HCT116 (cell line): ENCODE measurements around the gene FMOD. TPM values are rescaled to one million over a fixed set of nuclear protein-coding genes. Genes with fewer than 3 reads are reported as not detected.
A peak's percentile ranks its signal among the peaks of the same experiment; 100 is the strongest.

ENCODE experiments used
- ATAC-seq: fragments of 200-7000 bp; cut with Tn5 transposase; 2 replicates; pipeline ENCODE4 v1.9.1; 2020; ENCODE audit warnings: mild to moderate bottlenecking, moderate library complexity
- BruUV-seq: library from RNA; stranded (reverse); fragments of 400-500 nt; replicated peaks from 2 replicates; lab custom pipeline; 2021; lab: Mats Ljungman, UMichigan
- CTCF ChIA-PET: fragments of 300-600 bp; sonication (Branson Sonifier 250); formaldehyde crosslinking; loops from one replicate; lab custom pipeline; 2021; ENCODE audit warnings: antibody characterized with exemption; lab: Charles Lee
- POLR2A ChIA-PET: fragments of 300-600, 350-600 bp; sonication (Branson Sonifier 250); formaldehyde crosslinking; loops from one replicate; lab custom pipeline; 2021; ENCODE audit warnings: antibody characterized with exemption; lab: Charles Lee
- RAD21 ChIA-PET, 2 experiments: fragments of 300-600 bp; sonication (Branson Sonifier 250); formaldehyde crosslinking; loops; one replicate each; lab custom pipeline; 2023; ENCODE audit warnings: low total read pairs in 2 of 2; ENCODE audit not compliant: uncharacterized antibody in 2 of 2, unreplicated experiment in 2 of 2, low non-redundant PET in 1 of 2; lab: Charles Lee
- DNase-seq: peaks from one replicate; pipeline ENCODE4 v3.0.0-alpha.2; 2010; ENCODE audit warnings: low read depth, low spot score
- H2AFZ ChIP-seq: fragments of 200-600 bp; shearing (Covaris generic), sonication (generic); 2 replicates; pipeline ENCODE4 v1.6.1; 2017; ENCODE audit warnings: low read depth, mixed run types, mixed read lengths, antibody characterized with exemption, low read length; ENCODE audit not compliant: poor library complexity, severe bottlenecking
- H3K27ac ChIP-seq: 2 replicates; pipeline ENCODE4 v1.5.1; 2012; ENCODE audit warnings: low read depth, low read length
- H3K27me3 ChIP-seq: fragments of 200-600 bp; sonication (generic); 2 replicates; pipeline ENCODE4 v1.6.1; 2016; ENCODE audit warnings: mixed run types, low read length, mixed read lengths; ENCODE audit not compliant: insufficient read depth
- H3K36me3 ChIP-seq, 2 experiments: fragments of 200-500 bp in 1 of 2; fragments of 200-600 bp in 1 of 2; sonication (Bioruptor generic) in 1 of 2; sonication (generic) in 1 of 2; 2 replicates each; pipeline versions ENCODE4 v1.5.1 to v1.6.1; 2014 to 2016; ENCODE audit warnings: low read length in 2 of 2, inconsistent platforms in 1 of 2, mixed read lengths in 1 of 2, mixed run types in 1 of 2; ENCODE audit not compliant: insufficient read depth in 2 of 2, control insufficient read depth in 1 of 2
- H3K4me1 ChIP-seq, 2 experiments: fragments of 200-600 bp in 1 of 2; sonication (generic) in 1 of 2; 2 replicates each; pipeline versions ENCODE4 v1.5.1 to v1.6.1; 2012 to 2017; ENCODE audit warnings: low read length in 2 of 2, inconsistent platforms in 1 of 2, mild to moderate bottlenecking in 1 of 2, mixed read lengths in 1 of 2, mixed run types in 1 of 2, moderate library complexity in 1 of 2; ENCODE audit not compliant: insufficient read depth in 2 of 2, control insufficient read depth in 1 of 2
- H3K4me2 ChIP-seq: fragments of 200-600 bp; sonication (generic); 2 replicates; pipeline ENCODE4 v1.6.1; 2017; ENCODE audit warnings: mixed run types, low read length, mixed read lengths
- H3K4me3 ChIP-seq, 2 experiments: fragments of 200-600 bp in 1 of 2; sonication (generic) in 1 of 2; replicated peaks in 1 of 2; 2 replicates each; pipeline ENCODE4 v1.5.1; 2011 to 2016; ENCODE audit warnings: low read length in 2 of 2, control low read depth in 1 of 2, low read depth in 1 of 2, mild to moderate bottlenecking in 1 of 2, mixed read lengths in 1 of 2, mixed run types in 1 of 2
- H3K79me2 ChIP-seq: fragments of 200-600 bp; sonication (generic); 2 replicates; pipeline ENCODE4 v1.6.1; 2017; ENCODE audit warnings: mild to moderate bottlenecking, mixed run types, low read length, moderate library complexity, mixed read lengths; ENCODE audit not compliant: insufficient read depth
- H3K9ac ChIP-seq: fragments of 200-600 bp; sonication (generic); 2 replicates; pipeline ENCODE4 v1.6.1; 2016; ENCODE audit warnings: low read length, mixed read lengths
- H3K9me2 ChIP-seq: fragments of 200-600 bp; sonication (generic), shearing (Covaris generic); 2 replicates; pipeline ENCODE4 v1.6.1; 2017; ENCODE audit warnings: mixed run types, mild to moderate bottlenecking, moderate library complexity; ENCODE audit not compliant: insufficient read depth
- H3K9me3 ChIP-seq, 2 experiments: fragments of 200-500 bp in 1 of 2; fragments of 200-600 bp in 1 of 2; sonication (Bioruptor generic) in 1 of 2; sonication (generic) in 1 of 2; 2 replicates each; pipeline ENCODE4 v1.6.1; 2014 to 2017; ENCODE audit warnings: low read length in 2 of 2, mixed read lengths in 2 of 2, inconsistent platforms in 1 of 2, low read depth in 1 of 2, mild to moderate bottlenecking in 1 of 2, mixed run types in 1 of 2, moderate library complexity in 1 of 2; ENCODE audit not compliant: control insufficient read depth in 1 of 2, insufficient read depth in 1 of 2
- H4K20me1 ChIP-seq: fragments of 200-600 bp; sonication (generic), shearing (Covaris generic); 2 replicates; pipeline ENCODE4 v1.6.1; 2017; ENCODE audit warnings: mixed run types, mild to moderate bottlenecking, moderate library complexity; ENCODE audit not compliant: insufficient read depth
- ELF1 ChIP-seq: IDR thresholded peaks from 2 replicates; pipeline ENCODE4 v1.6.1; 2012; ENCODE audit warnings: low read depth, borderline replicate concordance
- RAD21 ChIP-seq: IDR thresholded peaks from 2 replicates; pipeline ENCODE4 v1.6.1; 2012; ENCODE audit warnings: low read depth, mild to moderate bottlenecking
- intact Hi-C: fragments of 100-400 bp; cut with micrococcal nuclease; formaldehyde crosslinking; loops from 2 replicates; pipeline ENCODE4 v1.10.0; 2022
- total RNA-seq: library from RNA; stranded (reverse); gene quantifications from one replicate; pipeline ENCODE4 v1.2.1, GENCODE V29; 2021; ENCODE audit not compliant: unreplicated experiment

FMOD gene
- total RNA-seq, 1 experiment from 2014 or later: not detected

DNA sequence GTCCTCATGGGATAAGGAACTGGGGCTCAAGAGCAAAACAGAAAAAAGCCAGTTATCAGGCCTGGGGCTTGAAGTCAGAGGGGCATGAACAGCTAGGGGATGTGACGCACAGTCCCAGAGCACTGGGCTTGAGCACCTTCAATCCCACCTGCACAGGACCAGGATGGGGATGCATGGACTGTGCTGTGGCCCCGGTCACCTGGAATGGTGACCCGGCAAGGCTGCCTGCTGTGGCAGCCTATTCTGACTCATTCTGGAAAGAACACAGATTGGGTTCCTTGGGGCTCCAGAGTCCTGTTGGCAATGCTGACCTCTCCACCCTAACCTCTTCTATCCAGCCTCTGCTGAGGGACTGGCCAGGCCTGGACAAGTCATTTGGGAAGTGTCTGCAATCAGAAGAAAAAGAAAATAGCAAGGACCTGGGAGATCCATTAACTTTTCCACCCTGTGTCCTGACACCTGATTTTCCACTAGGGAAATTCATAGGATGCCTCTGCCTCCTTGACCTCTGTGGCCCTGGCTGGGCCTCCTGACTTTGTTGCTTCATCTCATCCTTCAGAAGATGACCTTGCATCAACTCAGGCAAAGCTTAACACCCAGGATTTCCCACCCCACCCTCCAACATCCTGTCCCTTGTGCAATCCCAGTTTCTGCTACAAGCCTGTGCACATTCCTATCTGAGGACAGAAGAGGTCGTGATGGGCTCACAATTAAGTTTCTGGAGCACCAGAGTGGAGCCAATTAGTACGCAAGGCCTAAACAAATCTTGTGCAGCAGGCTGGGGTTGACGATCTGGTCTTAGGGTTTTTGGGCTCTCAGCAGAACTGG, 17.9 kb upstream of the FMOD start:
- H3K27ac ChIP-seq: no peak overlapping the region
- ATAC-seq: no peak

GRCh38 chr1:203367057-203367456, 16.1 kb upstream of the FMOD start:
- Histone ChIP-seq H3K4me2 (no peak overlapping the region), H3K36me3 (no peaks in the 10 kb centered on the region), H4K20me1 (no peaks in the 10 kb centered on the region), H3K9me3 (no peaks in the 10 kb centered on the region), H3K4me3 (no peak overlapping the region), H3K9me2 (no peaks in the 10 kb centered on the region), H3K4me1 (no peaks in the 10 kb centered on the region), H3K9ac (no peak overlapping the region), H3K79me2 (no peaks in the 10 kb centered on the region), H2AFZ (no peak overlapping the region), H3K27ac (no peak overlapping the region), H3K27me3 (peaks cover 44% of the 10 kb centered on the region)
- CTCF ChIA-PET: no interaction called here
- DNase-seq: no peak
- TF ChIP-seq RAD21: no peak
- RAD21 ChIA-PET: no interaction called here
- intact Hi-C loops: no loop called here
- no TSS peak for BruUV-seq
- ATAC-seq: no peak
- POLR2A ChIA-PET: no interaction called here

More for the DNA sequence above, 17.9 kb upstream of the FMOD start:
- ChIA-PET POLR2A (no interaction called here), CTCF (no interaction called here), RAD21 (no interaction called here)
- H3K79me2 ChIP-seq: no peaks in the 10 kb centered on the region
- H2AFZ ChIP-seq: no peak overlapping the region
- no peaks in the 10 kb centered on the region for H3K36me3 ChIP-seq
- no peaks in the 10 kb centered on the region for H3K9me2 ChIP-seq
- no peaks in the 10 kb centered on the region for H3K4me1 ChIP-seq
- TF ChIP-seq RAD21 (peak; percentile 22; the same call in 1 of the 2 replicates), ELF1 (no peak)
- H3K9ac ChIP-seq: no peak overlapping the region
- no peak overlapping the region for H3K4me3 ChIP-seq
- intact Hi-C loops: no loop called here
- H4K20me1 ChIP-seq: no peaks in the 10 kb centered on the region
- no peak for DNase-seq
- no peak overlapping the region for H3K4me2 ChIP-seq
- BruUV-seq: no TSS peak
- no peaks in the 10 kb centered on the region for H3K9me3 ChIP-seq
- H3K27me3 ChIP-seq: peaks cover 26% of the 10 kb centered on the region
